SU-DHL-6 (cell line): Measurements from ENCODE around the gene UBA5.

Experiments
- EZH2phosphoT487 ChIP-seq: fragments of 200-600 bp; sonication (generic), shearing (Covaris generic); conservative IDR thresholded peaks from 2 replicates; pipeline ENCODE4 v1.6.1; 2018; ENCODE audit warnings: mild to moderate bottlenecking, antibody characterized with exemption, low read length, moderate library complexity, mixed read lengths
- TF ChIP-seq, protein P1 (sequence below): fragments of 200-600 bp; sonication (generic); IDR thresholded peaks from one replicate; pipeline ENCODE4 v1.5.1; 2017; ENCODE audit warnings: antibody characterized with exemption, mild to moderate bottlenecking, low read length, moderate library complexity; ENCODE audit not compliant: insufficient read depth, poor library complexity, severe bottlenecking

DNA sequence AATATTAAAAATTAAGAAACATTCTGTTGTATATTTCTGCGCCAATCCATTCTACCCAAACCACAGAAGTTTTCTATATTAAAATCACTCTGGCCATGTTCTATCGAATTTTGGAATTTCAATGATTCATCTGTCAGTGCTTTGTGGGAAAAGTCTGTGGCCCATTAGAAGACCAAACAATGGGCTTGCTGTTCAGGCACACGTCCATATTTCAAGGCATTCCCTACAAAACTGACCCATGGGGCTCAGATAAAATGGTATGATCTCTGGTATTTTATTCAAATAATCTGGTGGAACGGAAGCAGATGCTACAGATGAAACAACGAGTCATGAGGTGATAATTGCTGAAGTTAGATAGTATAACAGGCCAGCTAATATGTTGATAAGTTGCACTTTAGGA is 49.6 kb downstream of the UBA5 start:
- no peak for TF ChIP-seq EZH2phosphoT487
- TF ChIP-seq, protein P1, sequence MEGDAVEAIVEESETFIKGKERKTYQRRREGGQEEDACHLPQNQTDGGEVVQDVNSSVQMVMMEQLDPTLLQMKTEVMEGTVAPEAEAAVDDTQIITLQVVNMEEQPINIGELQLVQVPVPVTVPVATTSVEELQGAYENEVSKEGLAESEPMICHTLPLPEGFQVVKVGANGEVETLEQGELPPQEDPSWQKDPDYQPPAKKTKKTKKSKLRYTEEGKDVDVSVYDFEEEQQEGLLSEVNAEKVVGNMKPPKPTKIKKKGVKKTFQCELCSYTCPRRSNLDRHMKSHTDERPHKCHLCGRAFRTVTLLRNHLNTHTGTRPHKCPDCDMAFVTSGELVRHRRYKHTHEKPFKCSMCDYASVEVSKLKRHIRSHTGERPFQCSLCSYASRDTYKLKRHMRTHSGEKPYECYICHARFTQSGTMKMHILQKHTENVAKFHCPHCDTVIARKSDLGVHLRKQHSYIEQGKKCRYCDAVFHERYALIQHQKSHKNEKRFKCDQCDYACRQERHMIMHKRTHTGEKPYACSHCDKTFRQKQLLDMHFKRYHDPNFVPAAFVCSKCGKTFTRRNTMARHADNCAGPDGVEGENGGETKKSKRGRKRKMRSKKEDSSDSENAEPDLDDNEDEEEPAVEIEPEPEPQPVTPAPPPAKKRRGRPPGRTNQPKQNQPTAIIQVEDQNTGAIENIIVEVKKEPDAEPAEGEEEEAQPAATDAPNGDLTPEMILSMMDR: no peak
